ENCODE results near the gene LILRA1.
"Not testable (repeated sequence)": the region's sequence is repeated elsewhere in the genome, so short reads cannot be mapped to it uniquely, and the experiment has no call there.

The LILRA1 gene

GRCh38 chr19:54624934-54625730, 31.7 kb downstream of the LILRA1 start:
- DNase-seq (ENCODE audit: low read depth) = not testable (repeated sequence)

- DNase-seq (ENCODE audit: low read depth) = no peak
Measured at GRCh38 chr19:54626757-54627156, 33.3 kb downstream of the LILRA1 start.

- DNase-seq (ENCODE audit: low read depth) = not testable (repeated sequence)
Measured at GRCh38 chr19:54627912-54628311, 34.5 kb downstream of the LILRA1 start.

DNA sequence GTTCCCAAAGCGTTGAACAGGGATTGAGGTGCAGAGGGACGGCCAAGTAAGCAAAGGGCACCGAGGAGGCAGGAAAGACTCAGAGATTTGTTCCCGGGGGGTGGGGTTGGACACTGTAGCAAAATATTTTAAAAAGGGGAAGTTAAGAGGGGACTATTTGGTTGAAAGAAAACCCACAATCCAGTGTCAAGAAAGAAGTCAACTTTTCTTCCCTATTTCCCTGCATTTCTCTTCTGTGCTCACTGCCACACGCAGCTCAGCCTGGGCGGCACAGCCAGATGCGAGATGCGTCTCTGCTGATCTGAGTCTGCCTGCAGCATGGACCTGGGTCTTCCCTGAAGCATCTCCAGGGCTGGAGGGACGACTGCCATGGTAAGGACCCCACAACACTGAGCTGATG, 36.8 kb downstream of the LILRA1 start, which contains the start of gene LILRB1:
TSS of gene LILRB1 (plus strand) at position 223 of the 400 bp plus-strand sequence. CDS start 590 bp downstream, outside the sequence.
- not testable (repeated sequence) for DNase-seq (ENCODE audit: low read depth)

GRCh38 chr19:54630782-54631181, 37.4 kb downstream of the LILRA1 start:
- DNase-seq (ENCODE audit: low read depth) = no peak

DNA sequence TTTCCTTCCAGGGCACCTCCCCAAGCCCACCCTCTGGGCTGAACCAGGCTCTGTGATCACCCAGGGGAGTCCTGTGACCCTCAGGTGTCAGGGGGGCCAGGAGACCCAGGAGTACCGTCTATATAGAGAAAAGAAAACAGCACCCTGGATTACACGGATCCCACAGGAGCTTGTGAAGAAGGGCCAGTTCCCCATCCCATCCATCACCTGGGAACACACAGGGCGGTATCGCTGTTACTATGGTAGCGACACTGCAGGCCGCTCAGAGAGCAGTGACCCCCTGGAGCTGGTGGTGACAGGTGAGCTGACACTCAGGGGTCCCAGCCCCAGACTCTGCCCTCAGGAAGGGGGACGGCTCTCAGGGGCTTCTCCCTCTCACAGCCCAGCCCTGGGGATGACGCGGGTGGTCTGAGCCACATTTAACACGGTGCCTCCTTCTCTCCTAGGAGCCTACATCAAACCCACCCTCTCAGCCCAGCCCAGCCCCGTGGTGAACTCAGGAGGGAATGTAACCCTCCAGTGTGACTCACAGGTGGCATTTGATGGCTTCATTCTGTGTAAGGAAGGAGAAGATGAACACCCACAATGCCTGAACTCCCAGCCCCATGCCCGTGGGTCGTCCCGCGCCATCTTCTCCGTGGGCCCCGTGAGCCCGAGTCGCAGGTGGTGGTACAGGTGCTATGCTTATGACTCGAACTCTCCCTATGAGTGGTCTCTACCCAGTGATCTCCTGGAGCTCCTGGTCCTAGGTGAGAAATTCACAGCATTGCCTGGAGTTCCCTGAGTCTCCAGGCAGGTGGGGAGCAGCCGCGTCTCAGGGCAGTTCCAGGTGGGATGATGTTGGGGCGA, 38.3 kb downstream of the LILRA1 start:
- not testable (repeated sequence) for DNase-seq (ENCODE audit: low read depth)

- DNase-seq (ENCODE audit: low read depth) = not testable (repeated sequence)
Measured at GRCh38 chr19:54632517-54632916, 39.1 kb downstream of the LILRA1 start.

- DNase-seq (ENCODE audit: low read depth) = no peak
Measured at GRCh38 chr19:54633401-54633800, 40.0 kb downstream of the LILRA1 start.

DNA sequence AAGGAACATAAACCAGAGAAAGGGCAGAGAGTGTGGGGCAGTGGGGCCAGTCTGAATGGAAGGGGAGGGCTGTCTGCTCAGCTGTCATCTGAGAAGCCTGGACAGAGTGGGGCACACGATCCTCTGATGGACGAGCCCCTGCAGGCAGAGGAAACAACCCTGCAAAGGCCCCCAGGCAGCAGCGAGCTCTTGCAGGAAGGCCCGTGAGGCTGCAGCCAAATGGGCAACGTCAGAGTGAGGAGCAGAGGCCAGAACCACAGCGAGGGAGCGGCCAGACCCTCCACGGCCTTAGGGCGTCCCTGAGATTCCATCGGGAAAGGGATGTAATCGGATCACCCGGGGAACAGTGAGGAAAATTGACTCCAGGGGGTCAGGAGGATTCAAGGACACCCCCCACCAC, 42.6 kb downstream of the LILRA1 start:
- not testable (repeated sequence) for DNase-seq (ENCODE audit: low read depth)

- DNase-seq (ENCODE audit: low read depth) = no peak
Measured at GRCh38 chr19:54638683-54639082, 45.3 kb downstream of the LILRA1 start.

DNA sequence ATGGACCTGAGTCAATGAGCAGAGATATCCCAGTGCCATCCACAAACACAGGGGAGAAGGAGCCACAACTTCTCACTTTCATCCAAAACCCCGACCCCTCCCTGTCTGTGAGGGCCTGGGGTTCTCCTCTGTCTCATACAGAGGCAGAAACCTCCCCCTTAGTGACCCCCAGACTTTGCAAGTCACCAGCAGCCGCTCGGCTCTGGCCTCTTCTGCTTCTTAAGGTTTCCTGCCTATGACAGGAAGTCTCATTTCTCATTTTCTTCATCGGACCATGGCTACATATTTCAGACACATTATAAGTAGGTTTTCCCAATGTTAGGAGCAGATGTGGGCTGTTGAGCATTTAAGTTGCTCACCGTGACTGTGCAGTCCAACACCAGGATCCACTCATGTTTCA, 49.5 kb downstream of the LILRA1 start:
- not testable (repeated sequence) for DNase-seq (ENCODE audit: low read depth)

DNA sequence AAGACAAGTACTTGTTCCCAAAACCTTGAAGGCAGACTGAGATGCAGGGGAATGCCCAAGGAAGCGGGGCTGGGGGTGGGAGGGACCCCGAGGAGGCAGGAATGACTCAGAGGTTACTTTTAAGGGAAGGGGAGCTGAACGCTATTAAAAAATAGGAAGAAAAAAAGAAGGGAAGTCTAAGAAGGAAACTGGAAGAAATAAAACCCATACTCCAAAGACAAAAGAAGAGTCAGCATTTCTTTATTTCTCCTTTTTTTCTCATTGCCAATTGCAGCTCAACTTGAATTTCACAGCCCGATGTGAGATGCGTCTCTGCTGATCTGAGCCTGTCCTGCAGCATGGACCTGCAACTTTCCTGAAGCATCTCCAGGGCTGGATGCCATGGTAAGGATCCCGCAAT, 50.2 kb downstream of the LILRA1 start:
- not testable (repeated sequence) for DNase-seq (ENCODE audit: low read depth)

GRCh38 chr19:54644056-54644455, 50.6 kb downstream of the LILRA1 start:
- DNase-seq (ENCODE audit: low read depth) = no peak

- no peak for DNase-seq (ENCODE audit: low read depth)
Measured at GRCh38 chr19:54646331-54646841, 53.0 kb downstream of the LILRA1 start.

DNA sequence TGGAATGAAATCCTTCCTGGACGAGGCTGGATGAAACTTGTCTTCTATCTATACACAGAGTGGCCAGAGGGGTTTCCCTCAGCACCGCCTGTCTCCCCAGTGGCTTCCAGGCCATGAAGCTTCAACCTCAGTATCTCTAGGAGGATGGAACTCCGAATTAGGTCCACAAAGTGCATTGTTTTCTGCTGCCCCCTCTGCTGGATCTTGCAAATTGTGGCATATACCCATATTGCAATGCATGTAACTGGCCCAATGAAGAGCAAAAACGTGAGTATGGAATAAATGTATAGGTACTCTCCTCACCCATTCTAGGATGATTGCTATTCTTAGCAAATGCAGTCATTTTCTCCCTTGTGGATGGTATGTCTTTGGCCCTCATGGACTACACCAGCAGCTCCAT, 54.7 kb downstream of the LILRA1 start:
- DNase-seq (ENCODE audit: low read depth) = no peak

- DNase-seq (ENCODE audit: low read depth) = no peak
Measured at GRCh38 chr19:54650108-54650655, 56.8 kb downstream of the LILRA1 start.
